ENCODE measurements around the gene PHKB.
A peak's percentile ranks its signal among the peaks of the same experiment; 100 is the strongest.

PHKB gene

GRCh38 chr16:47446431-47446830, 14.7 kb upstream of the PHKB start:
- DNase-seq (ENCODE audit: low read depth in 2 of 2), result no peak
- H3K4me3 ChIP-seq (replicated peaks in 1 of 2; ENCODE audit: low read depth in 2 of 2, low read length in 2 of 2), result no peak overlapping the region
- TF ChIP-seq CTCF (IDR thresholded peaks at IDR 0.05; ENCODE audit: low read depth, low read length), result no peak

GRCh38 chr16:47448830-47449575, 12.1 kb upstream of the PHKB start:
- H3K4me3 ChIP-seq (replicated peaks in 1 of 2; ENCODE audit: low read depth in 2 of 2, low read length in 2 of 2), result no peak overlapping the region
- no peak for TF ChIP-seq CTCF (IDR thresholded peaks at IDR 0.05; ENCODE audit: low read depth, low read length)
- DNase-seq (ENCODE audit: low read depth in 2 of 2), result no peak

- TF ChIP-seq CTCF (IDR thresholded peaks at IDR 0.05; ENCODE audit: low read depth, low read length), result no peak
- H3K4me3 ChIP-seq (replicated peaks in 1 of 2; ENCODE audit: low read depth in 2 of 2, low read length in 2 of 2), result no peak overlapping the region
- no peak for DNase-seq (ENCODE audit: low read depth in 2 of 2)
Measured at GRCh38 chr16:47449788-47450187, 11.3 kb upstream of the PHKB start.

- TF ChIP-seq CTCF (IDR thresholded peaks at IDR 0.05; ENCODE audit: low read depth, low read length), result no peak
- DNase-seq (ENCODE audit: low read depth in 2 of 2), result no peak
- H3K4me3 ChIP-seq (replicated peaks in 1 of 2; ENCODE audit: low read depth in 2 of 2, low read length in 2 of 2), result no peak overlapping the region
Measured at GRCh38 chr16:47458331-47458730, 2.8 kb upstream of the PHKB start.

- H3K4me3 ChIP-seq (replicated peaks in 1 of 2; ENCODE audit: low read depth in 2 of 2, low read length in 2 of 2), result peak overlapping the region in 1 of 2 donors; percentile 92
Measured at GRCh38 chr16:47459603-47460002, 1.5 kb upstream of the PHKB start.

GRCh38 chr16:47460359-47460710, 796 bp upstream of the PHKB start:
- peak overlapping the region; percentile 92 to 95 for H3K4me3 ChIP-seq (replicated peaks in 1 of 2; ENCODE audit: low read depth in 2 of 2, low read length in 2 of 2)
- TF ChIP-seq CTCF (IDR thresholded peaks at IDR 0.05; ENCODE audit: low read depth, low read length), result no peak
- peak in 1 of 2 donors; percentile 7 for DNase-seq (ENCODE audit: low read depth in 2 of 2)

More at GRCh38 chr16:47459603-47460002, 1.5 kb upstream of the PHKB start:
- DNase-seq (ENCODE audit: low read depth in 2 of 2), result no peak
- no peak for TF ChIP-seq CTCF (IDR thresholded peaks at IDR 0.05; ENCODE audit: low read depth, low read length)
